H7 (cell line): ENCODE results near the gene TBC1D14. TPM values are rescaled to one million over a fixed set of nuclear protein-coding genes. Genes with fewer than 3 reads are reported as not detected.
"Not testable (repeated sequence)": the region's sequence is repeated elsewhere in the genome, so short reads cannot be mapped to it uniquely, and the experiment has no call there.

Experiments used
- DNase-seq: peaks from one replicate; pipeline ENCODE4 v3.0.0; 2012
- H3K27me3 ChIP-seq: 2 replicates; pipeline ENCODE4 v1.6.0; 2011; ENCODE audit warnings: mild to moderate bottlenecking, low read length; ENCODE audit not compliant: control insufficient read depth, insufficient read depth
- H3K36me3 ChIP-seq: replicated peaks from 2 replicates; pipeline ENCODE4 v1.5.1; 2011; ENCODE audit warnings: low read length; ENCODE audit not compliant: control insufficient read depth, insufficient read depth
- H3K4me3 ChIP-seq: 2 replicates; pipeline ENCODE4 v1.5.1; 2011; ENCODE audit warnings: low read depth, mild to moderate bottlenecking, control low read depth, low read length, moderate library complexity; ENCODE audit not compliant: insufficient read depth
- total RNA-seq: library from RNA; depleted of rRNA; stranded (reverse); fragments of >200 nt; shearing (Covaris generic); gene quantifications from 2 replicates; pipeline ENCODE4 v1.2.3, GENCODE V29; 2014

TBC1D14 gene
- total RNA-seq, 1 experiment from 2014 or later: 55.8 TPM

GRCh38 chr4:6967846-6968340, 58.3 kb downstream of the TBC1D14 start:
- H3K27me3 ChIP-seq: no peaks in the 10 kb centered on the region
- peaks cover 1% of the 10 kb centered on the region; the same call in 1 of the 2 replicates for H3K36me3 ChIP-seq
- peak; percentile 35 for DNase-seq

GRCh38 chr4:6968496-6968895, 58.9 kb downstream of the TBC1D14 start:
- DNase-seq: peak; percentile 36
- Histone ChIP-seq H3K4me3 (no peak overlapping the region), H3K36me3 (peaks cover 1% of the 10 kb centered on the region; the same call in 1 of the 2 replicates), H3K27me3 (no peaks in the 10 kb centered on the region)

More at GRCh38 chr4:6967846-6968340, 58.3 kb downstream of the TBC1D14 start:
- no peak overlapping the region for H3K4me3 ChIP-seq

GRCh38 chr4:6969826-6970800, 60.5 kb downstream of the TBC1D14 start:
- Histone ChIP-seq H3K4me3 (no peak overlapping the region), H3K27me3 (no peaks in the 10 kb centered on the region), H3K36me3 (peaks cover 1% of the 10 kb centered on the region; the same call in 1 of the 2 replicates)
- peak; percentile 37 for DNase-seq

GRCh38 chr4:6971536-6972374, 62.1 kb downstream of the TBC1D14 start:
- peak; percentile 22 for DNase-seq
- H3K4me3 ChIP-seq: no peak overlapping the region
- H3K27me3 ChIP-seq: no peaks in the 10 kb centered on the region
- peaks cover 1% of the 10 kb centered on the region; the same call in 1 of the 2 replicates for H3K36me3 ChIP-seq

GRCh38 chr4:6972375-6972650, 62.7 kb downstream of the TBC1D14 start:
- H3K27me3 ChIP-seq: no peaks in the 10 kb centered on the region
- peaks cover 1% of the 10 kb centered on the region; the same call in 1 of the 2 replicates for H3K36me3 ChIP-seq
- peak; percentile 30 for DNase-seq
- no peak overlapping the region for H3K4me3 ChIP-seq

- Histone ChIP-seq H3K4me3 (no peak overlapping the region), H3K27me3 (no peaks in the 10 kb centered on the region), H3K36me3 (peaks cover 1% of the 10 kb centered on the region; the same call in 1 of the 2 replicates)
- DNase-seq: peak; percentile 79
These were observed 63.3 kb downstream of the TBC1D14 start for GRCh38 chr4:6972911-6973310.

- H3K4me3 ChIP-seq: no peak overlapping the region
- no peaks in the 10 kb centered on the region for H3K27me3 ChIP-seq
- no peaks in the 10 kb centered on the region; the same call in 1 of the 2 replicates for H3K36me3 ChIP-seq
- peak; percentile 88 for DNase-seq
These were observed 64.7 kb downstream of the TBC1D14 start for GRCh38 chr4:6974138-6974848.

- H3K27me3 ChIP-seq, DNase-seq, H3K36me3 ChIP-seq, H3K4me3 ChIP-seq: not testable (repeated sequence)
These were observed 68.2 kb downstream of the TBC1D14 start for GRCh38 chr4:6977846-6978245.

- Histone ChIP-seq H3K36me3 (no peaks in the 10 kb centered on the region), H3K27me3 (no peaks in the 10 kb centered on the region), H3K4me3 (no peak overlapping the region)
- DNase-seq: no peak
These were observed 74.0 kb downstream of the TBC1D14 start for GRCh38 chr4:6983544-6984142.

GRCh38 chr4:6984612-6985425, 75.2 kb downstream of the TBC1D14 start:
- no peak for DNase-seq
- H3K4me3 ChIP-seq: no peak overlapping the region
- H3K27me3 ChIP-seq: no peaks in the 10 kb centered on the region
- no peaks in the 10 kb centered on the region for H3K36me3 ChIP-seq

GRCh38 chr4:6986072-6986780, 76.6 kb downstream of the TBC1D14 start:
- Histone ChIP-seq H3K27me3 (no peaks in the 10 kb centered on the region), H3K4me3 (peak overlapping the region; percentile 75), H3K36me3 (no peaks in the 10 kb centered on the region)
- peak; percentile 24 for DNase-seq

- no peaks in the 10 kb centered on the region for H3K36me3 ChIP-seq
- no peaks in the 10 kb centered on the region for H3K27me3 ChIP-seq
- peak overlapping the region; percentile 91 for H3K4me3 ChIP-seq
- peak; percentile 99 for DNase-seq
These were observed 77.4 kb downstream of the TBC1D14 start for GRCh38 chr4:6986781-6987587.
